ENCODE data around the gene RITA1. TPM values are rescaled to one million over a fixed set of nuclear protein-coding genes. Genes with fewer than 3 reads are reported as not detected.
A peak's percentile ranks its signal among the peaks of the same experiment; 100 is the strongest.

RITA1 gene
- total RNA-seq, 1 donor from 2014 or later = 15.2 TPM

GRCh38 chr12:113222730-113223531 is 37.4 kb downstream of the RITA1 start:
- no peaks in the 10 kb centered on the region for H3K27me3 Mint-ChIP-seq (ENCODE audit: low read depth)
- H3K36me3 Mint-ChIP-seq = peaks cover 6% of the 10 kb centered on the region
- peak overlapping the region; percentile 87 for H3K4me3 Mint-ChIP-seq
- peaks cover 21% of the 10 kb centered on the region for H3K4me1 Mint-ChIP-seq
- peak overlapping the region; percentile 89 for H3K27ac Mint-ChIP-seq
- TF ChIP-seq CTCF (IDR thresholded peaks at IDR 0.05; ENCODE audit: unreplicated experiment) = no peak
- no peaks in the 10 kb centered on the region for H3K9me3 Mint-ChIP-seq
- no peak for DNase-seq (ENCODE audit: low spot score in 2 of 2, unreplicated experiment in 2 of 2)

DNA sequence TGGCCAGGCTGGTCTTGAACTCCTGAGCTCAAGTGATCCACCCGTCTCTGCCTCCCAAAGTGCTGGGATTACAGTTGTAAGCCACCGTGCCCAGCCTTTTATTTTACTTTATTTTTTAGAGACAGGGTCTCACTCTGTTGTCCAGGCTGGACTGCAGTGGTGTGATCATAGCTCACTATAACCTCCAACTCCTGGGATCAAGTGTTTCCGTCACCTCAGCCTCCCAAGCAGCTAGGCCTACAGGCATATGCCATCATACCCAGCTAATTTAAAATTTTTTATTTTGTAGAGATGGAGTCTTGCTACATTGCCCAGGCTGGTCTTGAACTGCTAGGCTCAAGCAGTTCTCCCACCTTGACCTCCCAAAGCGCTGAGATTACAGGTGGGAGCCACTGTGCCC is 39.4 kb downstream of the RITA1 start:
- peaks cover 8% of the 10 kb centered on the region for H3K36me3 Mint-ChIP-seq
- H3K27me3 Mint-ChIP-seq (ENCODE audit: low read depth) = no peaks in the 10 kb centered on the region
- TF ChIP-seq CTCF (IDR thresholded peaks at IDR 0.05; ENCODE audit: unreplicated experiment) = no peak
- H3K4me1 Mint-ChIP-seq = peaks cover 24% of the 10 kb centered on the region
- no peaks in the 10 kb centered on the region for H3K9me3 Mint-ChIP-seq
- no peak overlapping the region for H3K27ac Mint-ChIP-seq
- H3K4me3 Mint-ChIP-seq = no peak overlapping the region
- DNase-seq (ENCODE audit: low spot score in 2 of 2, unreplicated experiment in 2 of 2) = no peak

- Mint-ChIP-seq H3K36me3 (peaks cover 20% of the 10 kb centered on the region), H3K4me3 (no peak overlapping the region), H3K27ac (no peak overlapping the region), H3K4me1 (peaks cover 24% of the 10 kb centered on the region), H3K9me3 (no peaks in the 10 kb centered on the region), H3K27me3 (ENCODE audit: low read depth) (no peaks in the 10 kb centered on the region)
- no peak for DNase-seq (ENCODE audit: low spot score in 2 of 2, unreplicated experiment in 2 of 2)
- TF ChIP-seq CTCF (IDR thresholded peaks at IDR 0.05; ENCODE audit: unreplicated experiment) = no peak
Observed at GRCh38 chr12:113226696-113227568, 41.4 kb downstream of the RITA1 start.

- no peaks in the 10 kb centered on the region for H3K27me3 Mint-ChIP-seq (ENCODE audit: low read depth)
- H3K27ac Mint-ChIP-seq = peak overlapping the region; percentile 39
Observed at GRCh38 chr12:113227686-113228391, 42.3 kb downstream of the RITA1 start.

More at GRCh38 chr12:113227686-113228391, 42.3 kb downstream of the RITA1 start:
- no peak for TF ChIP-seq CTCF (IDR thresholded peaks at IDR 0.05; ENCODE audit: unreplicated experiment)
- Mint-ChIP-seq H3K36me3 (peaks cover 20% of the 10 kb centered on the region), H3K4me1 (peaks cover 15% of the 10 kb centered on the region), H3K4me3 (no peak overlapping the region), H3K9me3 (no peaks in the 10 kb centered on the region)
- no peak for DNase-seq (ENCODE audit: low spot score in 2 of 2, unreplicated experiment in 2 of 2)

Measured in mesothelial cell of epicardium (in vitro differentiated cells).